Large intestine (tissue), 3 donors: ENCODE measurements around the gene IL17C. TPM values are rescaled to one million over a fixed set of nuclear protein-coding genes. Genes with fewer than 3 reads are reported as not detected.

Source experiments
- DNase-seq, 2 donors: peaks; one replicate each; pipeline versions ENCODE4 v3.0.0 to v3.0.0-alpha.2; 2013
- H3K27ac ChIP-seq: one replicate; pipeline ENCODE4 v1.5.1; 2013; ENCODE audit warnings: low read length
- H3K27me3 ChIP-seq: 2 replicates; pipeline ENCODE4 v1.6.1; 2013; ENCODE audit warnings: low read length; ENCODE audit not compliant: control insufficient read depth, insufficient read depth
- H3K36me3 ChIP-seq: 2 replicates; pipeline ENCODE4 v1.6.1; 2013; ENCODE audit warnings: low read length; ENCODE audit not compliant: control insufficient read depth, insufficient read depth
- H3K4me1 ChIP-seq: one replicate; pipeline ENCODE4 v1.6.1; 2013; ENCODE audit warnings: low read length; ENCODE audit not compliant: control insufficient read depth, insufficient read depth
- H3K4me3 ChIP-seq: one replicate; pipeline ENCODE4 v1.5.1; 2013; ENCODE audit warnings: low read length
- H3K9me3 ChIP-seq: one replicate; pipeline ENCODE4 v1.6.1; 2013; ENCODE audit warnings: mild to moderate bottlenecking, low read depth, low read length, moderate library complexity; ENCODE audit not compliant: control insufficient read depth
- WGBS: methylation state at CpG from one replicate; pipeline ENCODE4 v1.1.5; 2013; ENCODE audit warnings: low lambda C conversion rate; ENCODE audit not compliant: insufficient coverage; 5-methylcytosine and 5-hydroxymethylcytosine counted together
- polyA plus RNA-seq: library from polyadenylated mRNA; unstranded; fragments of 120-200 nt; gene quantifications from one replicate; pipeline ENCODE4 v1.2.1, GENCODE V29; 2013

Gene IL17C
- polyA plus RNA-seq, 1 donor = not detected

- DNase-seq = no peak
- WGBS = no CpG with 5 or more reads among the region's 13 CpGs
- Histone ChIP-seq H3K36me3 (peaks cover 38% of the 10 kb centered on the region), H3K4me1 (peaks cover 22% of the 10 kb centered on the region), H3K9me3 (no peaks in the 10 kb centered on the region), H3K4me3 (no peak overlapping the region), H3K27me3 (no peaks in the 10 kb centered on the region), H3K27ac (no peak overlapping the region)
Measured at GRCh38 chr16:88653101-88653500, 14.7 kb downstream of the IL17C start.

- no CpG with 5 or more reads among the region's 32 CpGs for WGBS
- Histone ChIP-seq H3K4me3 (no peak overlapping the region), H3K27me3 (no peaks in the 10 kb centered on the region), H3K27ac (no peak overlapping the region), H3K36me3 (peaks cover 39% of the 10 kb centered on the region), H3K4me1 (peaks cover 22% of the 10 kb centered on the region), H3K9me3 (no peaks in the 10 kb centered on the region)
- DNase-seq = no peak
Measured at GRCh38 chr16:88653596-88654362, 15.4 kb downstream of the IL17C start.

GRCh38 chr16:88654363-88655052 lies 16.1 kb downstream of the IL17C start:
- Histone ChIP-seq H3K4me1 (peaks cover 16% of the 10 kb centered on the region), H3K27me3 (no peaks in the 10 kb centered on the region), H3K4me3 (no peak overlapping the region), H3K27ac (no peak overlapping the region), H3K9me3 (no peaks in the 10 kb centered on the region), H3K36me3 (peaks cover 39% of the 10 kb centered on the region)
- 100% methylated on average over 1 of the region's 28 CpGs for WGBS
- DNase-seq = no peak

GRCh38 chr16:88655053-88655732 lies 16.8 kb downstream of the IL17C start:
- peaks cover 39% of the 10 kb centered on the region for H3K36me3 ChIP-seq
- no peak overlapping the region for H3K27ac ChIP-seq
- no peaks in the 10 kb centered on the region for H3K9me3 ChIP-seq
- no peak for DNase-seq
- 100% methylated on average over 4 of the region's 50 CpGs for WGBS
- no peak overlapping the region for H3K4me3 ChIP-seq
- peaks cover 9% of the 10 kb centered on the region for H3K4me1 ChIP-seq
- no peaks in the 10 kb centered on the region for H3K27me3 ChIP-seq

DNA sequence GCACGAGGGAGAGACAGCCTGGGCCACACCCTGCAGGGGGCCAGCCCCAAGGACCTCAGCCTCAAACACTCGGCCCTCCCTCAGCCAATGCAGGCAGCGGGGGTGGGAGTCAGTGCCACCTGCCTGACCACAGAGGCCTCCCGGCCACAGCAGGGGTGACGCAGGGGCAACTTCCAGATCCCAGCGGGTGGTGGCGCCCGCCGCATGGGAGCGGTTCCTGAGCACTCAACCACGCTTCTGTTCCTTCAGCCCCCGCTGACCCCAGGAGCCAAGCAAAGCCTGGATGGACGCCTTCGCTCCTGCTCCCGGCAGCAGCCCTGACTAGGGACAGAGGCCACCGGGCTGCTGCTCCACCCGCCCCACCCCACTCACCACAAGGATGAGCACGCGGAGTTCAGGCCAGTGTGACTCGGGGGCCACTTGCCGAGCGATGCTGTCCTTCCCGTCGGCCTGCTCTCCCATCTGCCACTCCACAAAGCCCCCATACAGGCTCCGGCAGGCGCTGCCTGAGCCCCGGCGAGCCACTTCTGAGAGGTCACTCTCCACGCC lies 17.4 kb downstream of the IL17C start:
- H3K4me1 ChIP-seq = peaks cover 8% of the 10 kb centered on the region
- peaks cover 39% of the 10 kb centered on the region for H3K36me3 ChIP-seq
- no peak overlapping the region for H3K4me3 ChIP-seq
- no peaks in the 10 kb centered on the region for H3K27me3 ChIP-seq
- DNase-seq = no peak
- no peak overlapping the region for H3K27ac ChIP-seq
- WGBS = no CpG with 5 or more reads among the region's 29 CpGs
- H3K9me3 ChIP-seq = no peaks in the 10 kb centered on the region

GRCh38 chr16:88656291-88656980 lies 18.1 kb downstream of the IL17C start:
- DNase-seq = no peak
- no peak overlapping the region for H3K27ac ChIP-seq
- H3K4me3 ChIP-seq = no peak overlapping the region
- no peaks in the 10 kb centered on the region for H3K27me3 ChIP-seq
- no CpG with 5 or more reads among the region's 25 CpGs for WGBS
- peaks cover 4% of the 10 kb centered on the region for H3K4me1 ChIP-seq
- H3K9me3 ChIP-seq = no peaks in the 10 kb centered on the region
- peaks cover 39% of the 10 kb centered on the region for H3K36me3 ChIP-seq

DNA sequence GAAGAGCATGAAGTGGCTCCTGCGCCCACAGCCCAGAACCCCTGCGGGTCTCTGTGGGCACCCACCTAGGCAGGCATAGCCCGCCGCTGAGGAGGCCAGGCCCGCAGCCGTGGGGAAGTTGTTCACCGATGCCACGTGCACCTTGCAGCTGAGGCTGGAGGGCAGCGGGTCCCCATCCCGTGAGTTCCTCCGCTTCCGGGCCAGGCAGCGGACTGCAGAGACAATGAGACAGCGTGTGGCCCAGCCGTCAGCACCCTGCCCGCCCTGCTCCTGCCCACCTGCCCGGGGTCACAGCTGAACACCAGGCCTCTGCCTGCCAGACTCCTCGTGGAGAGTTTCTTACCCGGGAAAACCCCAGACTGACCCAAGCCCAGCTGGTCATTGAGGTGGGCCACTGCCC lies 19.0 kb downstream of the IL17C start:
- no peak overlapping the region for H3K4me3 ChIP-seq
- no peak overlapping the region for H3K27ac ChIP-seq
- no peaks in the 10 kb centered on the region for H3K9me3 ChIP-seq
- H3K4me1 ChIP-seq = peaks cover 6% of the 10 kb centered on the region
- no CpG with 5 or more reads among the region's 19 CpGs for WGBS
- peaks cover 39% of the 10 kb centered on the region for H3K36me3 ChIP-seq
- no peak for DNase-seq
- H3K27me3 ChIP-seq = no peaks in the 10 kb centered on the region

DNA sequence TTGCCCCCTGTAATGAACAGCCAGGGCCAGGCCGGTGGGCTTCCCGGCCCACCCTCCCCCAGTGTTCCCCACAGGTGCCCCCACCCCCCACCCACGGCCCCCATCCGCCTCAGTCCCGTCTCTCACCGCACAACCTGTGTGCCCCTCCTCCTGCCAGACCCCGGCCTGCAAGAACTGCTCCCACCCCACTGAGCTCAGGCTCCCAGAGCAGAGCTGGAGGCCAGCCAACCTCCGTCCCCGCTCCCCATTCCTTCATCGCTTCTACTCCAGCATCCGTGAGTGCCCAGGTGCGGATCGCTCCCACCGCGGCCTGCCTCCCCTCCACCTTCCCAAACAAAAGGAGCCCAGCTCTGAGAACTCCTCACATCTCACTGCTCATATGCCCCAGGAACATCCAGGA lies 20.3 kb downstream of the IL17C start:
- Histone ChIP-seq H3K27ac (no peak overlapping the region), H3K36me3 (peaks cover 32% of the 10 kb centered on the region), H3K9me3 (no peaks in the 10 kb centered on the region), H3K4me1 (peaks cover 7% of the 10 kb centered on the region), H3K27me3 (no peaks in the 10 kb centered on the region), H3K4me3 (no peak overlapping the region)
- no peak for DNase-seq
- no CpG with 5 or more reads among the region's 15 CpGs for WGBS

- Histone ChIP-seq H3K4me1 (peaks cover 9% of the 10 kb centered on the region), H3K36me3 (peaks cover 30% of the 10 kb centered on the region), H3K27ac (no peak overlapping the region), H3K4me3 (no peak overlapping the region), H3K27me3 (no peaks in the 10 kb centered on the region), H3K9me3 (no peaks in the 10 kb centered on the region)
- no peak for DNase-seq
- WGBS = no CpG with 5 or more reads among the region's 25 CpGs
Measured at GRCh38 chr16:88659160-88659559, 20.8 kb downstream of the IL17C start.

- H3K4me3 ChIP-seq = no peak overlapping the region
- WGBS = no CpG with 5 or more reads among the region's 10 CpGs
- peaks cover 14% of the 10 kb centered on the region for H3K36me3 ChIP-seq
- H3K9me3 ChIP-seq = no peaks in the 10 kb centered on the region
- no peaks in the 10 kb centered on the region for H3K27me3 ChIP-seq
- no peak for DNase-seq
- H3K4me1 ChIP-seq = peaks cover 10% of the 10 kb centered on the region
- no peak overlapping the region for H3K27ac ChIP-seq
Measured at GRCh38 chr16:88661468-88661867, 23.1 kb downstream of the IL17C start.
